Measurements from ENCODE around the gene C2CD4A. TPM values are rescaled to one million over a fixed set of nuclear protein-coding genes. Genes with fewer than 3 reads are reported as not detected.

C2CD4A gene
- polyA plus RNA-seq, 2 of the 4 experiments (the other 2 are of a cell fraction) = 0.32 TPM; not detected in 1

- FAIRE-seq (peak; percentile 67), DNase-seq (ENCODE audit: low read depth in 1 of 2, low spot score in 1 of 2) (peak; percentile 91 to 92), ATAC-seq (peak; percentile 94)
- ChIA-PET POLR2A (no interaction called here), CTCF (interaction anchor here (0.5 to 2.0 kb wide), 8 partner anchors 8 to 251 kb away, joined by 3 to 6 read pairs (median 4); partner anchors contain the start of genes C2CD4B and VPS13C)
- peaks cover 58% of the 10 kb centered on the region for H3K4me1 ChIP-seq
- TF ChIP-seq ELK1 (IDR thresholded peaks at IDR 0.05; ENCODE audit: low read depth, low read length) = no peak
- no peak for TF ChIP-seq POLR2AphosphoS2 (conservative IDR thresholded peaks at IDR 0.05; ENCODE audit: low read length)
- TF ChIP-seq EP300 (IDR thresholded peaks at IDR 0.05) = peak in 1 of 2 experiments; percentile 12; a peak in 1 of 5 replicates
- TF ChIP-seq ZNF302 (CRISPR knock-in tag; IDR thresholded peaks at IDR 0.05) = no peak
- TF ChIP-seq JUN (IDR thresholded peaks at IDR 0.05) = 0 out of 5 replicates have a peak, but pooled peaks of 1 of the 2 experiments have one; percentile 26
- TF ChIP-seq MYC (IDR thresholded peaks at IDR 0.05; ENCODE audit: borderline replicate concordance, low read length) = 0 out of 2 replicates have a peak, but pooled peaks have one; percentile 43
- peak; percentile 19; the same call in 1 of the 2 replicates for TF ChIP-seq ZSCAN20 (CRISPR knock-in tag; IDR thresholded peaks at IDR 0.05)
- TF ChIP-seq NFE2L2 (conservative IDR thresholded peaks at IDR 0.05; ENCODE audit: low read length) = peak; percentile 92
- peak; percentile 91 for TF ChIP-seq MAFK (IDR thresholded peaks at IDR 0.05; ENCODE audit: partially characterized antibody)
- TF ChIP-seq RARB (CRISPR knock-in tag; IDR thresholded peaks at IDR 0.05) = no peak
- TF ChIP-seq PBX3 (IDR thresholded peaks at IDR 0.05) = no peak
- peak; percentile 80 for TF ChIP-seq USF2 (IDR thresholded peaks at IDR 0.05)
- TF ChIP-seq KDM5A (IDR thresholded peaks at IDR 0.05) = no peak
- 0 out of 2 replicates have a peak, but pooled peaks have one; percentile 36 for TF ChIP-seq EHMT2 (IDR thresholded peaks at IDR 0.05; ENCODE audit: low read depth)
- TF ChIP-seq RCOR1 (IDR thresholded peaks at IDR 0.05; ENCODE audit: low read depth, low read length) = no peak
- peak; percentile 65; the same call in 1 of the 2 replicates for TF ChIP-seq JUNB (IDR thresholded peaks at IDR 0.05)
- TF ChIP-seq SMC3 (IDR thresholded peaks at IDR 0.05) = no peak
- TF ChIP-seq NR3C1 (IDR thresholded peaks at IDR 0.05) = no peak
- TF ChIP-seq RFX5 (IDR thresholded peaks at IDR 0.05) = no peak
- no peak for TF ChIP-seq ZFP36 (IDR thresholded peaks at IDR 0.05; ENCODE audit: borderline replicate concordance, partially characterized antibody)
- no peak for TF ChIP-seq E2F6 (IDR thresholded peaks at IDR 0.05; ENCODE audit: borderline replicate concordance, low read depth)
- peak; percentile 56 for TF ChIP-seq HOXB5 (CRISPR knock-in tag; IDR thresholded peaks at IDR 0.05)
- no peak for TF ChIP-seq TFCP2L1 (CRISPR knock-in tag; IDR thresholded peaks at IDR 0.05)
- peak; percentile 39; the same call in 1 of the 2 replicates for TF ChIP-seq FOSL2 (IDR thresholded peaks at IDR 0.05)
- peak; percentile 74 for TF ChIP-seq FOSL2 (CRISPR knock-in tag; IDR thresholded peaks at IDR 0.05)
- TF ChIP-seq HMGXB4 (CRISPR knock-in tag; IDR thresholded peaks at IDR 0.05; ENCODE audit: borderline replicate concordance) = no peak
- TF ChIP-seq GATA3 (IDR thresholded peaks at IDR 0.05; ENCODE audit: borderline replicate concordance) = peak; percentile 42; the same call in 1 of the 2 replicates
- TF ChIP-seq MAX (IDR thresholded peaks at IDR 0.05) = peak; percentile 90
- TF ChIP-seq KDM1A (IDR thresholded peaks at IDR 0.05; ENCODE audit: low read depth) = no peak
- no peak overlapping the region for H3K4me3 ChIP-seq
- no peaks in the 10 kb centered on the region for H3K9me3 ChIP-seq
- H3K4me2 ChIP-seq = peak overlapping the region; percentile 61
- H3K27ac ChIP-seq = peak overlapping the region; percentile 81 to 83
- WGBS (ENCODE audit: missing lambda C conversion rate) = 35% methylated on average over 11 of the region's 11 CpGs
These were observed 46.1 kb downstream of the C2CD4A start for GRCh38 chr15:62112616-62113593.
